ENCODE results near the gene TTC28. TPM values are rescaled to one million over a fixed set of nuclear protein-coding genes. Genes with fewer than 3 reads are reported as not detected.

Gene TTC28
- total RNA-seq, 2 donors from 2014 or later, result 0.40 to 1.9 TPM

- DNase-seq (no peak), ATAC-seq (no peak)
- Mint-ChIP-seq H3K27ac (no peak overlapping the region), H3K36me3 (ENCODE audit: low read depth) (no peaks in the 10 kb centered on the region), H3K4me3 (no peak overlapping the region), H3K27me3 (peaks cover 20% of the 10 kb centered on the region), H3K4me1 (no peaks in the 10 kb centered on the region)
- no peaks in the 10 kb centered on the region for H3K9me3 ChIP-seq (ENCODE audit: control insufficient read depth, low read length, poor library complexity, severe bottlenecking)
Observed at GRCh38 chr22:28029956-28030355, 649.7 kb downstream of the TTC28 start.

DNA sequence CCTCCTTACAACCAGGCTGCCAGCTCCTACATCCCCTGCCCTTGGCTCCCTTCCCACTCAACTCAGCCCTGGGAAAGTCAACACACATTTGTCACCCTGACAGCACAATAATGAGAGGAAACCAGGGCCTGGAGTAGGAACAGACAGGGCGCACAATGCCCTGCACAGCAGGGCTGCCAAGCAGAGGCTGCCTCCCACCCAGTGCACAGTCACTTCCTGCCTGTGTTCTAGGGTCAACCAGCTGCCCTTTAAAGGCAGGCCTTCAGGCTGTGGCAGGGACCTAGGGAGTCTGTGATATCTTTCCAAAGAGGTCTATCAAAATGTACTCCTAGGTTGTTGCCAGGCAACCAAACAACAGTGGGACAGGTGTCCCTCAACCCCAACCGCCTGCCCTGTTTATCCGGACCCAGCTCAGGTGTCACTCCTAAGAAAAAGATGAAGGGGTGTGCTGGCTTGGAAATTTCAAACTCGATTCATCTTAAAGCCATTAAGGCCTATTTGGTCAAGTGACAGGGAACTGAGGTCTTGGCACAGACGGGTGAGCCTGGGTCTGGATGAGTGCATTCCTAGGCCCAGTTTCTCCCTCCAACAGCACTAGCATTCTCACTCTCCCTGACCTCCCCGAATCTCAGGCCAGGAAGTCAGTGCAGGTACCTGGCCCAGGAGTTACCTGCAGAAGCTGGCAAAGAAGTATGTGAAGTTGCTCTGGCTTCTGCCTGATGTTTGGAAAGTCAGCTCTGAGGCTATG, 650.3 kb downstream of the TTC28 start:
- no peak overlapping the region for H3K4me3 Mint-ChIP-seq

DNA sequence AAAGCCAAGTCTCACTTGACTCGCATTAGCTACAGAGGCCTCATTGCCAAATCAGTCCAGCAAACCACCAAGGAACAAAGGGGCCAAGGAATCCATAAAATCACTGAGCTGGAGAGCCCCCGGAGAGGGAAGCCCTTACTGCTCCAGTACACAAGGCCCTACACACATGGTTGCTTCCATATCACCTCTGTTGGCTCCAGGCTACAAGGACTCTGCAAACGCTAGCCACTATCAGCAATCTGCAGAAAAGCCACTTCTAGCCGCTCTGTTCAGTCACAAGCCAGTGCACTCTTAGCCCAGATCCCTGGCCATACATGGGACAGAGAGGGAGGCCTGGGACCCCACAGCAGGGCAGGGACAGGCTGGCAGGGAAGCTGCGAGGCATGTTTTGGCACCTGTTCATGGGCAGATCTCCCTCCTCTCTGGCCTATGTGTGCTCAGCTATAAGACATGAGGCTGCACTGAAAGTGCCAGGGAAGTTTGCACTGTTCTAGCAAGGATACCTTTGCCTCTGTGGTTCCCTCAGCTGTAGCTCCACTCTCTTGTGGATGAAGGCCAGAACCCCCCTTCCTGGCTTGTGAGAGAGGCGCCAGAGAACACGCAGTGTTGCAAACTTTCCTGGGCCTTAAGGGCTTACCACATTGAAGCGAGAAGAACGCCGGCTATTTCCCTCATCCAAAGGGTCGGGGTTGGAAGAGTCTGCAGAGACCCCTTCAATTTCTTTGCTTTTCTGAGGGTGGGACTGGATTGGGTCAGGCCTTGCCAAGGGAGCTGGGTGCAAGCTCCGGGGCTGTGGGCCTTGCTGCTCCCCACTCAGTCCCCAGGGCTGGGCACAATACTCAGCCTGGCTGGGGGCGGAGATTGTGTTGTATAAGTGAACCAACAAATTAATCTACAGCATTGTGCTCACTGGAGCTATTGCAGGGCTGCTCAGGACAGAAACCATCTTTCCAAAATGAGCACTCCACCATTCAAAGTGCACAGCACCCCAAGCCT, 651.9 kb downstream of the TTC28 start:
- no peaks in the 10 kb centered on the region for H3K4me1 Mint-ChIP-seq
- ATAC-seq (no peak), DNase-seq (no peak)
- no peaks in the 10 kb centered on the region for H3K36me3 Mint-ChIP-seq (ENCODE audit: low read depth)
- no peak overlapping the region for H3K27ac Mint-ChIP-seq
- no peaks in the 10 kb centered on the region for H3K27me3 Mint-ChIP-seq
- H3K4me3 Mint-ChIP-seq, result no peak overlapping the region
- no peaks in the 10 kb centered on the region for H3K9me3 ChIP-seq (ENCODE audit: control insufficient read depth, low read length, poor library complexity, severe bottlenecking)

More for the DNA sequence above, 650.3 kb downstream of the TTC28 start:
- Mint-ChIP-seq H3K4me1 (no peaks in the 10 kb centered on the region), H3K36me3 (ENCODE audit: low read depth) (no peaks in the 10 kb centered on the region), H3K27me3 (peaks cover 14% of the 10 kb centered on the region), H3K27ac (no peak overlapping the region)
- ATAC-seq (no peak), DNase-seq (no peak)
- H3K9me3 ChIP-seq (ENCODE audit: control insufficient read depth, low read length, poor library complexity, severe bottlenecking), result no peaks in the 10 kb centered on the region

GRCh38 chr22:28025866-28026575, 653.6 kb downstream of the TTC28 start:
- H3K4me3 Mint-ChIP-seq, result no peak overlapping the region

DNA sequence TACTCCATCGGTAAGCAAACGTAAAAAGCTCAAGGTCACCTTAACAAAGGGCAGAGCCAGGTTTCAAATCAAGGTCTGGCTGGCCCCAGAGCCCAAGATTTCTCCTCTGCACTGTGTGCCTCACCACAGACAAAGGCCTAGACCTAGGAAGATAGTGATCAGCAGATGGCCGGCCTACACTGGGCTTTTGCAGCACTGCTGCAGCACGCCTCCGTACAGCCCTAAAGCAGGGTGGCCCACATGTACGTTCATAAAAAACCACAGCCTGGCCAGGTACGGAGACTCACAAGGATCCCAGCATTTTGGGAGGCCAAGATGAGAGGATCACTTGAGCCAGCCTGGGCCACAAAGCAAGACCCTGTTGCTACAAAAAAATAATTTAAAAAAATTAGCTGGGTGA, 654.3 kb downstream of the TTC28 start:
- DNase-seq (no peak), ATAC-seq (no peak)
- no peak overlapping the region for H3K4me3 Mint-ChIP-seq
- peaks cover 5% of the 10 kb centered on the region for H3K27me3 Mint-ChIP-seq
- no peaks in the 10 kb centered on the region for H3K4me1 Mint-ChIP-seq
- no peaks in the 10 kb centered on the region for H3K36me3 Mint-ChIP-seq (ENCODE audit: low read depth)
- H3K27ac Mint-ChIP-seq, result no peak overlapping the region
- H3K9me3 ChIP-seq (ENCODE audit: control insufficient read depth, low read length, poor library complexity, severe bottlenecking), result no peaks in the 10 kb centered on the region

More at GRCh38 chr22:28025866-28026575, 653.6 kb downstream of the TTC28 start:
- no peak for ATAC-seq
- Mint-ChIP-seq H3K27me3 (peaks cover 5% of the 10 kb centered on the region), H3K4me1 (no peaks in the 10 kb centered on the region), H3K27ac (no peak overlapping the region), H3K36me3 (ENCODE audit: low read depth) (no peaks in the 10 kb centered on the region)
- DNase-seq, result no peak
- no peaks in the 10 kb centered on the region for H3K9me3 ChIP-seq (ENCODE audit: control insufficient read depth, low read length, poor library complexity, severe bottlenecking)

DNA sequence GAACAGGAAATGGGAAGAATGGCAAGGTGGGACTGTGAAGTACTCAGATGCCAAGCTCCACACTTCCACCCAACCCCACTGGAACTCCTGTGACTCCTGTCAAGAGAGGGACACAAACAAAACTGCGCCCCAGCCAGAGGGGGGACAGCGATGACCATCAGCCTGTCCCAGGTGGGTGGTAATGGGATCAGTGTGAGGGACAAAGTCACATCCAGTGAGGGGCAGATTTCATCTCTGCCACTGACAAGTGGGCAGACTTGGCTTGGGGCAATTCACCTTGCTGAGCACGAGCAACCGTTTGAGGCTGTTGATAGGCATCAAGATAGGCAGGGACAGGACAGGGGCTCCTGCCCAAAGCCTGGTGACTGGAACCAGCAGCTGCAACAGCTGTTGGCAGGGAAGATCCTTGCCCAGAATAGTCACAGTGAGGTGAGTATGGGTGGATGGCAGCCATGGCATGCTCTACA, 655.2 kb downstream of the TTC28 start:
- H3K9me3 ChIP-seq (ENCODE audit: control insufficient read depth, low read length, poor library complexity, severe bottlenecking), result no peaks in the 10 kb centered on the region
- H3K4me3 Mint-ChIP-seq, result no peak overlapping the region
- ATAC-seq (no peak), DNase-seq (no peak)
- no peaks in the 10 kb centered on the region for H3K4me1 Mint-ChIP-seq
- no peaks in the 10 kb centered on the region for H3K36me3 Mint-ChIP-seq (ENCODE audit: low read depth)
- H3K27me3 Mint-ChIP-seq, result peaks cover 5% of the 10 kb centered on the region
- H3K27ac Mint-ChIP-seq, result no peak overlapping the region

DNA sequence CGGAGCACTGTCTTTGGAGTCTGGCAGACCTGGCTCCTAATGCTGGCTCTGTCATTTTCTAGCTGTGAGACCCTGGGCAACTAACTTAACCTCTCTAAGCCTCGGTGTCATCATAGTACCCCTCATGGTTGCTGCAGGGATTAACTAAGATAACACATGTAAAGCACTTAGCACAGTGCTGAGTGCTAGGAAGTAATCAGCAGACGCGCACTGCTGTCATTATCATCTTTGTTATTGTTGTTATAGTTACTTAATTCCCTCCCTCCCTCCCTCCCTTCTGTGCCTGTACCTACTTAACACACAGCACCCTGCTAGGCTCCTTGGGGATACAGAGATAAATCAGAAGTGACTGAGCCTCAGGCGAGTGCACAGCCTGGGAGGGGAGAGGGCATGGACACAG, 655.9 kb downstream of the TTC28 start:
- no peaks in the 10 kb centered on the region for H3K36me3 Mint-ChIP-seq (ENCODE audit: low read depth)
- H3K9me3 ChIP-seq (ENCODE audit: control insufficient read depth, low read length, poor library complexity, severe bottlenecking), result no peaks in the 10 kb centered on the region
- H3K4me3 Mint-ChIP-seq, result no peak overlapping the region
- ATAC-seq (no peak), DNase-seq (no peak)
- H3K27me3 Mint-ChIP-seq, result peaks cover 5% of the 10 kb centered on the region
- H3K4me1 Mint-ChIP-seq, result no peaks in the 10 kb centered on the region
- no peak overlapping the region for H3K27ac Mint-ChIP-seq

DNA sequence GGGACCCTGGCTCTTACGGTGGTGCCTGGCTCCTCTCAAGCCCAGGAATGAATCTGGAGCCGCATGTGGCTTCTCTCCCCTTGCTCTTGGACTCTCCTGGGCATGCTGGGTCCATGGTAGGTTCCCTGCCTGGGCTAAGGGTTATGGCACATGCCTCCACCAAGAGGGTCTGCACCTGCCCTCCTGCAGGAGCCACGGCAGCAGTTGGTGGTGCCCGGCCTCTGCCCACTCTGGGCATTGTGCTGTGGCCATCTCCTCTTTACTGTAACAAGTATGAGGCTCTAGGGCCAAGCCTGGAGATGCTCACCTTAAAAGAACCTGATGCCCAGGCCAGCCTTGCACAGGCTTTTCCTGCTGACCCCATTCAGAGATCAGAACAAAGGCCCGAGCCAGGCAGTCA, 656.6 kb downstream of the TTC28 start:
- no peak for ATAC-seq
- Mint-ChIP-seq H3K27ac (no peak overlapping the region), H3K4me3 (no peak overlapping the region), H3K27me3 (peaks cover 5% of the 10 kb centered on the region), H3K36me3 (ENCODE audit: low read depth) (no peaks in the 10 kb centered on the region), H3K4me1 (no peaks in the 10 kb centered on the region)
- no peak for DNase-seq
- no peaks in the 10 kb centered on the region for H3K9me3 ChIP-seq (ENCODE audit: control insufficient read depth, low read length, poor library complexity, severe bottlenecking)

DNA sequence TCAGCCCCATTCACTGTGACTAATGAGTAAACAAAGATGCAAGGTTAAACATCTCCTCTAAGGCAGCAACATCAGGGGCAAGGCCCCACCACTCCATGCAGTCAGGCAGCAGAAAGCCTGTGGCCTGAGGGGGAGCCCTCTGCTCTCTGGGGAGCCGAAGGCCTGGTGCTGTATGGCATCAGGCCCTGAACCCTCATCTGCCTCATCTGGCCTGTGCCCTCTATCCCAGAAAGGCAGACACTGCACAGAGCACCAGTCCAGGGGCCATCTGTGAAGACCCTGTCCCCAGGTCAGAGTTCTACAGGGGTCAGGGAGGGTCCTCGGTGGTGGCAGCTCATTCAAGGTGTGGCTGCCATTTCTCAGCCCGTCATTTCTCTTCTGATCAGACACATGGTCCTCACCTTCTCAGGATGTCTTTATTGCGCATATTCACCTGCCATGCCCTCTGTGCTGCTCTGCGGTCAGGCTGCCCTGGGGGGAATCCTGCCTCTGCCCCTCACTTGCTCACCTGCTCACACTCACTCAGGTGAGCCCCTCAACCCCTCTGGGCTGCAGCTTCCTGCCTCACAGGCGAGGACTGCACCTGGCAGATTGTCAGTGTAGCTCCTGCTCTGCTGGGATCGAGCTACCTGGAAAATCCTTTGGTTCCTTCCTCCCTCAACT, 657.5 kb downstream of the TTC28 start:
- ATAC-seq (no peak), DNase-seq (no peak)
- Mint-ChIP-seq H3K27ac (no peak overlapping the region), H3K4me3 (no peak overlapping the region), H3K4me1 (no peaks in the 10 kb centered on the region), H3K36me3 (ENCODE audit: low read depth) (no peaks in the 10 kb centered on the region), H3K27me3 (peaks cover 8% of the 10 kb centered on the region)
- H3K9me3 ChIP-seq (ENCODE audit: control insufficient read depth, low read length, poor library complexity, severe bottlenecking), result no peaks in the 10 kb centered on the region

DNA sequence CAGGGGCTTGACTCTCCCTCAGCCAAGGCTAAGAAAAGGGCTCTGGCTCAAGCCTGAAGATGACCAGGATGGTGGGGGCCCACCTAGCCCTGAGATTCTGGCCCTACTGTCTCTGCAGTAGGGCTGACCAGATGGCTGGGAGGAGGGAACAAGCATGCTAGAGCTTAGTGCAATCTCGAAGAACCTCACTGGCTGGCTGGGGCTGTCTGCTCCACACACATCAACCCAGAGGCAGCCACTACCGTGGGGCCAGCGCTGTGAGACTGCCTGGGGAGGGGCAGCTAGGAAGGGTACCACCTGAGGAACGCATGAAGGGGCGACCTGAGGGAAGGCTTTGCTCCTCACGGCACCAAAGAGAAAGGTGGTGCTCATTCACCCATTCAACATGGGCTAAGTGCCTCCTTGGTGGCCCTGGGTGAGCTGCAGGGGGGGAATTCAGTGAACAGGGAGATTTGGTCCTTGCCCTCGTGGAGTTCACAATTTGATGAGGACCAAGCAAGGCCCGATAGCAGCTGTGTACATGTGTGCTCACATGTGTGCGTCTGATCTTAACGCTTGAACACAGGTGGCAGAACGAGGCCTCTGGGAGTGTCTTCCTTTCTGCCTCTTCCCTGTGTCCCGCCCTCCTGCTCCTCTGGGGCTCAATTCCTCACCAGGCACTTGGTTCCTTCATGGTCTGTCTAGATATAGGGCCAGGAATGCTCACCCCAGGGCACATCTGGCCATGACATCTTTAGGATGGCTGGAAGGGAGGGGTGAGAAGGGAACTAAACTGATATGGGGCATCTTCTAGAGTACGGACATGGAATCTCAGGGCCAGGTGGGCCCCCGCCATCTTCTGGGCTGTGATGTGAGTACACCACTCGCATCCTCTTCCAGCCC, 658.3 kb downstream of the TTC28 start:
- H3K4me3 Mint-ChIP-seq, result no peak overlapping the region
- peaks cover 10% of the 10 kb centered on the region for H3K27me3 Mint-ChIP-seq
- no peaks in the 10 kb centered on the region for H3K9me3 ChIP-seq (ENCODE audit: control insufficient read depth, low read length, poor library complexity, severe bottlenecking)
- no peak overlapping the region for H3K27ac Mint-ChIP-seq
- DNase-seq (no peak), ATAC-seq (no peak)
- no peaks in the 10 kb centered on the region for H3K36me3 Mint-ChIP-seq (ENCODE audit: low read depth)
- H3K4me1 Mint-ChIP-seq, result no peaks in the 10 kb centered on the region

- Mint-ChIP-seq H3K4me1 (no peaks in the 10 kb centered on the region), H3K27me3 (peaks cover 14% of the 10 kb centered on the region), H3K27ac (no peak overlapping the region), H3K4me3 (no peak overlapping the region), H3K36me3 (ENCODE audit: low read depth) (no peaks in the 10 kb centered on the region)
- no peaks in the 10 kb centered on the region for H3K9me3 ChIP-seq (ENCODE audit: control insufficient read depth, low read length, poor library complexity, severe bottlenecking)
- peak; percentile 75 for ATAC-seq
- peak; percentile 23 to 45 (median 40) for DNase-seq
Observed at GRCh38 chr22:28019881-28020861, 659.5 kb downstream of the TTC28 start.
